ENCODE measurements around the gene ITGB3. TPM values are rescaled to one million over a fixed set of nuclear protein-coding genes. Genes with fewer than 3 reads are reported as not detected.
"Not testable (repeated sequence)": the region's sequence is repeated elsewhere in the genome, so short reads cannot be mapped to it uniquely, and the experiment has no call there.

Gene ITGB3
- total RNA-seq, 1 donor from 2014 or later: 4.1 TPM

- no peak for ATAC-seq (ENCODE audit: low read depth)
- H3K4me1 Mint-ChIP-seq: peaks cover 47% of the 10 kb centered on the region
Observed at GRCh38 chr17:47210779-47211178, 42.8 kb upstream of the ITGB3 start.

GRCh38 chr17:47212458-47212857 lies 41.2 kb upstream of the ITGB3 start:
- Mint-ChIP-seq H3K36me3 (ENCODE audit: low read depth) (no peaks in the 10 kb centered on the region), H3K9me3 (no peaks in the 10 kb centered on the region), H3K27me3 (no peaks in the 10 kb centered on the region), H3K27ac (no peak overlapping the region), H3K4me3 (no peak overlapping the region), H3K4me1 (peaks cover 37% of the 10 kb centered on the region)
- ATAC-seq (ENCODE audit: low read depth) (no peak), DNase-seq (no peak)
- intact Hi-C loops (cut with micrococcal nuclease): no loop called here
- ChIA-PET POLR2A (no interaction called here), CTCF (no interaction called here)
- TF ChIP-seq CTCF (IDR thresholded peaks at IDR 0.05): no peak

More at GRCh38 chr17:47210779-47211178, 42.8 kb upstream of the ITGB3 start:
- intact Hi-C loops (cut with micrococcal nuclease): no loop called here
- H3K27ac Mint-ChIP-seq: no peak overlapping the region
- DNase-seq: no peak
- H3K9me3 Mint-ChIP-seq: no peaks in the 10 kb centered on the region
- H3K4me3 Mint-ChIP-seq: no peak overlapping the region
- CTCF ChIA-PET: no interaction called here
- no peaks in the 10 kb centered on the region for H3K36me3 Mint-ChIP-seq (ENCODE audit: low read depth)
- no peak for TF ChIP-seq CTCF (IDR thresholded peaks at IDR 0.05)
- POLR2A ChIA-PET: interaction anchor here (0.9 kb wide), 1 partner anchor 12 kb away, joined by 3 read pairs; no protein-coding TSS in a partner anchor
- H3K27me3 Mint-ChIP-seq: no peaks in the 10 kb centered on the region

GRCh38 chr17:47213540-47213939 lies 40.1 kb upstream of the ITGB3 start:
- H3K36me3 Mint-ChIP-seq (ENCODE audit: low read depth): no peaks in the 10 kb centered on the region
- CTCF ChIA-PET: no interaction called here
- no peak overlapping the region for H3K4me3 Mint-ChIP-seq
- POLR2A ChIA-PET: no interaction called here
- H3K9me3 Mint-ChIP-seq: no peaks in the 10 kb centered on the region
- H3K4me1 Mint-ChIP-seq: peaks cover 31% of the 10 kb centered on the region
- intact Hi-C loops (cut with micrococcal nuclease): no loop called here
- DNase-seq (no peak), ATAC-seq (ENCODE audit: low read depth) (no peak)
- no peaks in the 10 kb centered on the region for H3K27me3 Mint-ChIP-seq
- no peak for TF ChIP-seq CTCF (IDR thresholded peaks at IDR 0.05)
- no peak overlapping the region for H3K27ac Mint-ChIP-seq

- Mint-ChIP-seq H3K9me3 (no peaks in the 10 kb centered on the region), H3K27ac (no peak overlapping the region), H3K36me3 (ENCODE audit: low read depth) (no peaks in the 10 kb centered on the region), H3K27me3 (no peaks in the 10 kb centered on the region), H3K4me1 (peaks cover 30% of the 10 kb centered on the region), H3K4me3 (no peak overlapping the region)
- TF ChIP-seq CTCF (IDR thresholded peaks at IDR 0.05): no peak
- ATAC-seq (ENCODE audit: low read depth) (no peak), DNase-seq (no peak)
- intact Hi-C loops (cut with micrococcal nuclease): no loop called here
- ChIA-PET POLR2A (no interaction called here), CTCF (no interaction called here)
Observed at GRCh38 chr17:47214931-47215330, 38.7 kb upstream of the ITGB3 start.

GRCh38 chr17:47216821-47217220 lies 36.8 kb upstream of the ITGB3 start:
- H3K27ac Mint-ChIP-seq: not testable (repeated sequence)
- peaks cover 47% of the 10 kb centered on the region for H3K4me1 Mint-ChIP-seq

GRCh38 chr17:47217279-47217678 lies 36.3 kb upstream of the ITGB3 start:
- ATAC-seq (ENCODE audit: low read depth); H3K4me3 Mint-ChIP-seq; DNase-seq; H3K36me3 Mint-ChIP-seq (ENCODE audit: low read depth); intact Hi-C loops (cut with micrococcal nuclease); H3K27me3 Mint-ChIP-seq; H3K27ac Mint-ChIP-seq; H3K9me3 Mint-ChIP-seq: not testable (repeated sequence)
- ChIA-PET POLR2A (interaction anchor here (0.7 kb wide), 4 partner anchors 9 to 78 kb away, joined by 3 to 4 read pairs (median 4); no protein-coding TSS in a partner anchor), CTCF (interaction anchor here (1.3 kb wide), 1 partner anchor 98 kb away, joined by 4 read pairs; no protein-coding TSS in a partner anchor)
- H3K4me1 Mint-ChIP-seq: peaks cover 47% of the 10 kb centered on the region

More at GRCh38 chr17:47216821-47217220, 36.8 kb upstream of the ITGB3 start:
- H3K27me3 Mint-ChIP-seq; DNase-seq; ATAC-seq (ENCODE audit: low read depth); intact Hi-C loops (cut with micrococcal nuclease); H3K4me3 Mint-ChIP-seq; H3K36me3 Mint-ChIP-seq (ENCODE audit: low read depth); H3K9me3 Mint-ChIP-seq: not testable (repeated sequence)
- ChIA-PET CTCF (interaction anchor here (1.3 kb wide), 1 partner anchor 99 kb away, joined by 4 read pairs; no protein-coding TSS in a partner anchor), POLR2A (interaction anchor here (0.7 kb wide), 3 partner anchors 9 to 18 kb away, joined by 3 to 4 read pairs (median 4); no protein-coding TSS in a partner anchor)

Data from activated B cell treated with CpG ODN at 0.5 μM for 24 hours (primary cell).